ENCODE results near the gene LSM2.
"Not testable (repeated sequence)": the region's sequence is repeated elsewhere in the genome, so short reads cannot be mapped to it uniquely, and the experiment has no call there.

The LSM2 gene

DNA sequence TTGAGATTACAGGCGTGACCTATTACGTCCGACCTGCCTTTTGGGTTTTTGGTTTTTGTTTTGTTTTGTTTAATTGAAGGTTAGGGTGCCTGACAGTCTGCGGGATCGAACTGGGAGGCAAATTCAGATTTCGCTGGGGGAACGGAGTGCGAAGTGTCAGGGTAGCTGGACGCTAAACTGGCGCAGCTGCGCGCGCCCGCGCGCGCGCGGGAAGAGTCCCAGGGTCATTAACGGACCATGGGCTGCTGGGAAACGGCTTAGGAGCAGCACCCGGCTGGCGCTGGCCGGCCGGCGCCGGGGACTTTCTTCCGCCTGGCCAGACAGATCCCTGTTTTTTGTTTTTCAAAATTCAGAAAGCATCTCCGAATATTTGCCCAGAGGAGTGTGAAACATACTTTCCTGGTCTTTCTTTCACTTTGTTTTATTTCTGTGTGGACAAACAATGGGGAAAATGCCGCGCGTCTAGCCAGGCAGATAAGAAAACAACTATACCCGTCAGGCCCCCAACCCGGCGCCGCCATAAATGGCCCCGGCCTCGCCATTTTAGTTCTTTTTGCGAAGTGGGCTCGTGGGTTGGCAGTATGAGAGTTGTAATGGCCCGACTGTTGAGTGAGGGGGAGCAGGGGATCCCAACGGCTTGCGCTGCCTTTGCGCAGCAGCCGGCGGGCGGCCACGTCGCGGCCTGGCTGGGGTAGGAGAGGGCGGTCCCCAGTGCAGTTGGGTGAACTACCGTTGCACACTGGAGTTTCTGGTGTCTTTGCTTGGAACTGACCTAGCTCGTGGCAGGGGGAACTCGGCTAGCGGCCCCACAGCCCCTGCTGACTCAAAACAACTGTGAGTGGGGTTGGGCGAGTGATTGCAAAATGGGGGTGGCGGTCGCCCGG lies 27.8 kb upstream of the LSM2 start:
- peak; percentile 74 for ATAC-seq
- Mint-ChIP-seq H3K9me3 (no peaks in the 10 kb centered on the region), H3K27ac (peak overlapping the region; percentile 99), H3K4me1 (peaks cover 48% of the 10 kb centered on the region), H3K4me3 (peak overlapping the region; percentile 95), H3K36me3 (peaks cover 78% of the 10 kb centered on the region)
- DNase-seq (ENCODE audit: low spot score in 2 of 2) = peak; percentile 69 to 93

- Mint-ChIP-seq H3K9me3 (no peaks in the 10 kb centered on the region), H3K4me3 (peak overlapping the region; percentile 87), H3K36me3 (peaks cover 62% of the 10 kb centered on the region), H3K4me1 (peaks cover 36% of the 10 kb centered on the region), H3K27ac (peak overlapping the region; percentile 86)
- no peak for ATAC-seq
- DNase-seq (ENCODE audit: low spot score in 2 of 2) = no peak
These were observed 24.8 kb upstream of the LSM2 start for GRCh38 chr6:31831350-31832215.

DNA sequence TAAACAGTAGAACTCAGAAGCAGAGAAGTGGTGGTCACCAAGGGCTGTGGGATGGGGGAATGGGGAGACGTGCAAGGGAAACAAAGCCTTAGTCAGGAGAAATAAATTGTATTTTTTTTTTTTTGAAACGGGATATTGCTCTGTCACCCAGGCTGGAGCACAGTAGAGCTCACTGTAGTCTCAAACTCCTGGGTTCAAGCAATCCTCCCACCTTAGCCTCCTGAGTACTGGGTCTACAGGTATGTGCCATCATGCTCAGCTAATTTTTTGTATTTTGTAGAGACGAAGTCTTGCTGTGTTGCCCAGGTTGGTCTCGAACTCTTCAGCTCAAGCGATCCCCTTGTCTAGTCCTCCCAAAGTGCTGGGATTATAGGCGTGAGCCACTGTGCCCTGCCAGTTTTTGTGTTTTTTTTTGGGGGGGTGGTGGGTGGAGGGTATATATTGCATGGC lies 24.1 kb upstream of the LSM2 start:
- ATAC-seq (no peak), DNase-seq (ENCODE audit: low spot score in 2 of 2) (no peak)
- H3K9me3 Mint-ChIP-seq = no peaks in the 10 kb centered on the region
- peaks cover 31% of the 10 kb centered on the region for H3K4me1 Mint-ChIP-seq
- peaks cover 56% of the 10 kb centered on the region for H3K36me3 Mint-ChIP-seq
- peak overlapping the region; percentile 87 for H3K4me3 Mint-ChIP-seq
- peak overlapping the region; percentile 86 for H3K27ac Mint-ChIP-seq

DNA sequence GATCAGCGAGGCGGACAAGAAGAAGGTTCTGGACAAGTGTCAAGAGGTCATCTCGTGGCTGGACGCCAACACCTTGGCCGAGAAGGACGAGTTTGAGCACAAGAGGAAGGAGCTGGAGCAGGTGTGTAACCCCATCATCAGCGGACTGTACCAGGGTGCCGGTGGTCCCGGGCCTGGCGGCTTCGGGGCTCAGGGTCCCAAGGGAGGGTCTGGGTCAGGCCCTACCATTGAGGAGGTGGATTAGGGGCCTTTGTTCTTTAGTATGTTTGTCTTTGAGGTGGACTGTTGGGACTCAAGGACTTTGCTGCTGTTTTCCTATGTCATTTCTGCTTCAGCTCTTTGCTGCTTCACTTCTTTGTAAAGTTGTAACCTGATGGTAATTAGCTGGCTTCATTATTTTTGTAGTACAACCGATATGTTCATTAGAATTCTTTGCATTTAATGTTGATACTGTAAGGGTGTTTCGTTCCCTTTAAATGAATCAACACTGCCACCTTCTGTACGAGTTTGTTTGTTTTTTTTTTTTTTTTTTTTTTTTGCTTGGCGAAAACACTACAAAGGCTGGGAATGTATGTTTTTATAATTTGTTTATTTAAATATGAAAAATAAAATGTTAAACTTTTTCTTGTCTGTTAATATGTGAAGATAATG lies 23.0 kb upstream of the LSM2 start:
- H3K27ac Mint-ChIP-seq = peak overlapping the region; percentile 86
- DNase-seq (ENCODE audit: low spot score in 2 of 2) (no peak), ATAC-seq (no peak)
- H3K9me3 Mint-ChIP-seq = no peaks in the 10 kb centered on the region
- peaks cover 44% of the 10 kb centered on the region for H3K36me3 Mint-ChIP-seq
- H3K4me3 Mint-ChIP-seq = peak overlapping the region; percentile 87
- H3K4me1 Mint-ChIP-seq = peaks cover 32% of the 10 kb centered on the region

DNA sequence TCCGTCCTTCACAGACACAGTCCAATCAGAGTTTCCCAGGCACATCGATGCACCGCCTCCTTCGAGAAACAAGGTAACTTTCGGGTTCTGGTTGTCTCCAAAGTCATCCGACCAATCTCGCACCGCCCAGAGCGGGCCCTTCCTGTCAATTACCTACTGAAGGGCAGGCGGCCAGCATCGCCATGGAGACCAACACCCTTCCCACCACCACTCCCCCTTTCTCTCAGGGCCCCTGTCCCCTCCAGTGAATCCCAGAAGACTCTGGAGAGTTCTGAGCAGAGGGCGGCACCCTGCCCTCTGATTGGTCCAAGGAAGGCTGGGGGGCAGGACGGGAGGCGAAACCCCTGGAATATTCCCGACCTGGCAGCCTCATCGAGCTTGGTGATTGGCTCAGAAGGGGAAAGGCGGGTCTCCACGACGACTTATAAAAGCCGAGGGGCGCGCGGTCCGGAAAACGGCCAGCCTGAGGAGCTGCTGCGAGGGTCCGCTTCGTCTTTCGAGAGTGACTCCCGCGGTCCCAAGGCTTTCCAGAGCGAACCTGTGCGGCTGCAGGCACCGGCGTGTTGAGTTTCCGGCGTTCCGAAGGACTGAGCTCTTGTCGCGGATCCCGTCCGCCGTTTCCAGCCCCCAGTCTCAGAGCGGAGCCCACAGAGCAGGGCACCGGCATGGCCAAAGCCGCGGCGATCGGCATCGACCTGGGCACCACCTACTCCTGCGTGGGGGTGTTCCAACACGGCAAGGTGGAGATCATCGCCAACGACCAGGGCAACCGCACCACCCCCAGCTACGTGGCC lies 20.7 kb upstream of the LSM2 start, which contains the start of gene HSPA1B:
Gene HSPA1B, plus strand, starts transcription at position 453 of the 794 bp plus-strand sequence. Its CDS starts 213 bp downstream, at position 666.
- H3K36me3 Mint-ChIP-seq = peaks cover 36% of the 10 kb centered on the region
- peak within 1 kb of the TSS; percentile 84 for H3K4me3 Mint-ChIP-seq
- no peaks in the 10 kb centered on the region for H3K9me3 Mint-ChIP-seq
- peaks cover 49% of the 10 kb centered on the region for H3K4me1 Mint-ChIP-seq
- peak within 1 kb of the TSS; percentile 98 for H3K27ac Mint-ChIP-seq
- peak; percentile 82 for ATAC-seq
- DNase-seq (ENCODE audit: low spot score in 2 of 2) = peak; percentile 82 to 99

- DNase-seq (ENCODE audit: low spot score in 2 of 2) (no peak), ATAC-seq (peak; percentile 2)
- Mint-ChIP-seq H3K4me3 (peak overlapping the region; percentile 84), H3K27ac (peak overlapping the region; percentile 98), H3K4me1 (peaks cover 55% of the 10 kb centered on the region), H3K9me3 (no peaks in the 10 kb centered on the region), H3K36me3 (peaks cover 41% of the 10 kb centered on the region)
These were observed 20.1 kb upstream of the LSM2 start for GRCh38 chr6:31826793-31827285.

- H3K4me1 Mint-ChIP-seq = peaks cover 60% of the 10 kb centered on the region
- H3K4me3 Mint-ChIP-seq = peak overlapping the region; percentile 84
- no peak for DNase-seq (ENCODE audit: low spot score in 2 of 2)
These were observed 18.8 kb upstream of the LSM2 start for GRCh38 chr6:31825553-31825952.

GRCh38 chr6:31823592-31824196 lies 16.9 kb upstream of the LSM2 start:
- Mint-ChIP-seq H3K36me3 (peaks cover 25% of the 10 kb centered on the region), H3K4me3 (peak overlapping the region; percentile 79), H3K4me1 (peaks cover 59% of the 10 kb centered on the region), H3K27ac (peak overlapping the region; percentile 15)
- ATAC-seq; DNase-seq (ENCODE audit: low spot score in 2 of 2); H3K9me3 Mint-ChIP-seq: not testable (repeated sequence)

More at GRCh38 chr6:31825553-31825952, 18.8 kb upstream of the LSM2 start:
- peak overlapping the region; percentile 98 for H3K27ac Mint-ChIP-seq
- H3K9me3 Mint-ChIP-seq = no peaks in the 10 kb centered on the region
- H3K36me3 Mint-ChIP-seq = peaks cover 32% of the 10 kb centered on the region
- ATAC-seq = no peak

GRCh38 chr6:31822036-31822821 lies 15.5 kb upstream of the LSM2 start:
- peak; percentile 44 to 88 for DNase-seq (ENCODE audit: low spot score in 2 of 2)
- Mint-ChIP-seq H3K4me1 (peaks cover 66% of the 10 kb centered on the region), H3K27ac (peak overlapping the region; percentile 95), H3K9me3 (no peaks in the 10 kb centered on the region), H3K36me3 (peaks cover 33% of the 10 kb centered on the region), H3K4me3 (peak overlapping the region; percentile 79)
- peak; percentile 75 for ATAC-seq

DNA sequence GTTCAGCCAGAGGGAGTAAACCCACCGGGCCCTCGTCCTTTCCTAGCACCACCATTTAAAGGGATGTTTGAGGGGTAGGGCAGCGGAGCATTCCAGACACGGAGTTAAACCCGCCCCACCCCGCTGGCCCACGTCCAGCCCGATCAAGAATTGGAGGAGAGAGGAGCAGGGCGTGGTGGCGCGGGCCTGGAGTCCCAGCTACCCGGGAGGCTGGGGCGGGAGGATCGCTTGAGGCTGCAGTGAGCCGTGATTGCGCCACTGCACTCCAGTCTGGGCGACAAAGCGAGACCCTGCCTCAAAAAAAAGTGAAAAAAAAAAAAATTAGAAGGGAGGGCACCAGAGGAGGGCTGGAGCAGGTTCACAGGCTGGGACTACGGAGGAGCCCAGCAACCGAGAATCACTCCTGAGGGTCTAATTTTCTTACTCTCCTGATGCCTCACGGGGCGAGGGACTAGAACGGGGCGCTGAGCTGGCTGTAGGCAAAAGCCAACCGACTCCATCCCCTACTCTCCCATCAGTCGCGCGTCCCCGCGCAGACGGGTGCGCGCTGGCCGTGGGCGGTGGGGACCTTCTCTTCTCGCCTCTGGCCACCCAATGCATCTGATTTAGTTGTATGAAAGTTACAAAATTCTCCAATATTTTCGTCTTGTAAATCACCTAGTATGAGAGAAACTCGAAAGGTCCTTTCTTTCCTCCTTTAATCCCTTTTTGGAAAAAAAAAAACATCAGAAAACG lies 14.7 kb upstream of the LSM2 start:
- Mint-ChIP-seq H3K4me1 (peaks cover 59% of the 10 kb centered on the region), H3K9me3 (no peaks in the 10 kb centered on the region), H3K27ac (peak overlapping the region; percentile 95), H3K4me3 (peak overlapping the region; percentile 79), H3K36me3 (peaks cover 26% of the 10 kb centered on the region)
- DNase-seq (ENCODE audit: low spot score in 2 of 2) = peak; percentile 67 to 85
- peak; percentile 63 for ATAC-seq

- peak overlapping the region; percentile 65 for H3K27ac Mint-ChIP-seq
- H3K4me1 Mint-ChIP-seq = peaks cover 53% of the 10 kb centered on the region
- DNase-seq (ENCODE audit: low spot score in 2 of 2) = not testable (repeated sequence)
These were observed 13.6 kb upstream of the LSM2 start for GRCh38 chr6:31820399-31820798.

DNA sequence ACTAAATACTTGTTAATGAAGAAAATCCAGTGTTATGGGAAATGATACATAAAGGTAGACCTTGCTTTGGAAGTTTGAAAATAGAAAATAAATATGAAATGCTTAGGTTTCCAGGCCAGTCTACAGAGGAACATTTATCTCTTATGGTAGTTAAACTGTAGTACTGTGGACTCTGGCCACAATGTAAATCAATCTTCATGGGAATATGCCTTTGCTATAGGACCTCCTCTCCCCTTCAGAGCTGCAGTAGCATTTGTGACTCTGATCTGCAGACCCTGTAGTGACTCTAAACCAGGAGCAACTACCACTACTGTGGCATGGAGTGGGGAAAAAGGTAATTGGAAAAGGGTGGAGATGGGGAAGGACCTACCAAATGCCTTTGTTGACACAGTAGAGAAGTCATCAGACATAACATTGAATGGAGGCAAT lies 13.1 kb upstream of the LSM2 start:
- DNase-seq (ENCODE audit: low spot score in 2 of 2) = no peak

More at GRCh38 chr6:31820399-31820798, 13.6 kb upstream of the LSM2 start:
- H3K9me3 Mint-ChIP-seq, ATAC-seq: not testable (repeated sequence)
- Mint-ChIP-seq H3K4me3 (peak overlapping the region; percentile 79), H3K36me3 (peaks cover 28% of the 10 kb centered on the region)

More for the DNA sequence above, 13.1 kb upstream of the LSM2 start:
- Mint-ChIP-seq H3K9me3 (no peaks in the 10 kb centered on the region), H3K4me3 (peak overlapping the region; percentile 79), H3K27ac (peak overlapping the region; percentile 65), H3K4me1 (peaks cover 53% of the 10 kb centered on the region), H3K36me3 (peaks cover 32% of the 10 kb centered on the region)
- ATAC-seq = no peak

Data from stimulated activated effector memory CD8-positive, alpha-beta T cell treated with anti-CD3 and anti-CD28 coated beads, Interleukin-12 subunit alpha, Interleukin-12 subunit beta, amount 100 ng/mL, for 72 hours (primary cell).